Pons (tissue), 1 donor: ENCODE data around the gene HDAC8.
A peak's percentile ranks its signal among the peaks of the same experiment; 100 is the strongest.
"Not testable (repeated sequence)": the region's sequence is repeated elsewhere in the genome, so short reads cannot be mapped to it uniquely, and the experiment has no call there.

Source experiments
- DNase-seq: peaks from one replicate; pipeline ENCODE4 v3.0.0-alpha.2; 2016; ENCODE audit warnings: low spot score

The HDAC8 gene

GRCh38 chrX:72572248-72573157, at the start of gene HDAC8:
Gene HDAC8 (minus strand): TSS chrX:72572843. CDS start chrX:72572761, 82 bp downstream.
- DNase-seq: peak; percentile 83

- no peak for DNase-seq
Measured at GRCh38 chrX:72621625-72622485, 49.2 kb upstream of the HDAC8 start.

- no peak for DNase-seq
Measured at GRCh38 chrX:72621163-72621562, 48.5 kb upstream of the HDAC8 start.

- DNase-seq: no peak
Measured at GRCh38 chrX:72620550-72621145, 48.0 kb upstream of the HDAC8 start.

GRCh38 chrX:72609313-72609712, 36.7 kb upstream of the HDAC8 start:
- no peak for DNase-seq

- no peak for DNase-seq
Measured at GRCh38 chrX:72604705-72605104, 32.1 kb upstream of the HDAC8 start.

GRCh38 chrX:72604112-72604511, 31.5 kb upstream of the HDAC8 start:
- no peak for DNase-seq

GRCh38 chrX:72591038-72591437, 18.4 kb upstream of the HDAC8 start:
- DNase-seq: not testable (repeated sequence)

GRCh38 chrX:72584163-72584562, 11.5 kb upstream of the HDAC8 start:
- DNase-seq: no peak

- no peak for DNase-seq
Measured at GRCh38 chrX:72576141-72576894, 3.7 kb upstream of the HDAC8 start.

- DNase-seq: no peak
Measured at GRCh38 chrX:72573158-72573511, 492 bp upstream of the HDAC8 start.

- DNase-seq: no peak
Measured at GRCh38 chrX:72569786-72570185, 2.9 kb downstream of the HDAC8 start.

- DNase-seq: no peak
Measured at GRCh38 chrX:72568406-72569092, 4.1 kb downstream of the HDAC8 start.

GRCh38 chrX:72566448-72566847, 6.2 kb downstream of the HDAC8 start:
- DNase-seq: no peak

GRCh38 chrX:72559655-72560054, 13.0 kb downstream of the HDAC8 start:
- not testable (repeated sequence) for DNase-seq

GRCh38 chrX:72554448-72555140, 18.0 kb downstream of the HDAC8 start:
- DNase-seq: no peak

- DNase-seq: not testable (repeated sequence)
Measured at GRCh38 chrX:72552443-72552842, 20.2 kb downstream of the HDAC8 start.

- no peak for DNase-seq
Measured at GRCh38 chrX:72545990-72546389, 26.7 kb downstream of the HDAC8 start.

- DNase-seq: peak; percentile 45
Measured at GRCh38 chrX:72540318-72540717, 32.3 kb downstream of the HDAC8 start.

GRCh38 chrX:72539822-72540221, 32.8 kb downstream of the HDAC8 start:
- no peak for DNase-seq

GRCh38 chrX:72536542-72536941, 36.1 kb downstream of the HDAC8 start:
- peak; percentile 1 for DNase-seq
